GM19438 (cell line): Measurements from ENCODE around the gene FYTTD1.
A peak's percentile ranks its signal among the peaks of the same experiment; 100 is the strongest.

Experiments used
- ATAC-seq: cut with Tn5 transposase; IDR thresholded peaks from one replicate; pipeline ENCODE4 v1.9.1; 2021; ENCODE audit warnings: low read depth; ENCODE audit not compliant: unreplicated experiment

The FYTTD1 gene

DNA sequence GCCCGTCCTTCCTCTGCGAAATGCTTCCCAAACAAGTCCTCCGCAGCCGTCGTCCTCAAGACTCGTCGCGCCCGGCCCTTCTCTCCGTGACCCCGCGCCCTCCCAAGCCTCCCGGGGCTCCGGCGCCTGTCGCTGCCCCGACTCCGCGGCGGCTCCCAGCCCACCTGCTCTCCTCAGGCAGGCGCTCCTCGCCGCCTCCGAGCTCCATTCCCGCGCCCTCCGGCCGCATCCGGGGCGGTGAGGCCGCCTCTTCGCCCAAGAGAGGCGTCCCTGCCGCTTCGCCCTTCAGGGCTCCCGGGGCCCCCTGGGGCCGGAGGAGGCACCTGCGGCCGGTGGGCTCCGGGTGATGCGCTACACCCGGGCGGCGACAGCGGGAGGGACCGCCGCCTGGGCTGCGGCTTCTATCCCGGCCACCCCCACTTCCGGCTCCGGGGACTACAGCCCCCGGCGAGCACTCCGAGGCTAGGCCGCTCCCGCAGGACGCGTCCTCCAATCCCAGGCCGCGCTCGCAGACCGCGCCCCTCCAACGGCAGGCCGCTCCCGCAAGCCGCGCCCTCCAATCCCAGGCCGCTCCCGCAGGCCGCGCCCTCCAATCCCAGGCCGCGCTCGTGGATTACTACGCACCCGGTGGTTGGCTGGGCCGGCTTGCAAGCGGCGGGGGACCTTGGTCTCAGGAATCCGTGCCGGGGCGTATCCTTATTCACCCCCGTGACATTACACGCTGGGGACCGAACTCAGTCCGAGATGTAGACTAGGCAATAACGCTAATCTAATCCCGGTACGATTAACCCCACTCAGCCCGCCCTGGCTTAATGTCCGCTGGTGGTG, 13.0 kb upstream of the FYTTD1 start, which contains the start of gene RUBCN:
Gene RUBCN, minus strand, starts transcription at position 414 of the 828 bp plus-strand sequence. Its CDS starts 185 bp downstream, at position 229.
- peak; percentile 67 for ATAC-seq

DNA sequence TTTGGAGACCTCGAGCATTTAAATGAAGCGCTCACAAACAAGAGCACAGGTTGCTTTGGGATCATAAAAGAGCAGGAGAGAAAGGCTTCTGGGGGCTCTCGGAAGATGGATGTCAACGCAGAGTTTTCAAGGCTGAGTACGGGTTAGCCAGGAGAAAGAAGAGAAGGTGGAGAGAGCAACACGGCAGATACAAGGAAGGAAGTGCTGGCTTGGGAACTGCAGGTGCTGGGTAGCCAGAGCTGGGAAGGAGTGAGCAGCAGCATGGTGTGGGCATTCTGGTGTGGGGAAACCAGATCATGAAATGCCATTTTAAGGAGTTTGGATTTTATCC, 12.4 kb upstream of the FYTTD1 start:
- no peak for ATAC-seq

DNA sequence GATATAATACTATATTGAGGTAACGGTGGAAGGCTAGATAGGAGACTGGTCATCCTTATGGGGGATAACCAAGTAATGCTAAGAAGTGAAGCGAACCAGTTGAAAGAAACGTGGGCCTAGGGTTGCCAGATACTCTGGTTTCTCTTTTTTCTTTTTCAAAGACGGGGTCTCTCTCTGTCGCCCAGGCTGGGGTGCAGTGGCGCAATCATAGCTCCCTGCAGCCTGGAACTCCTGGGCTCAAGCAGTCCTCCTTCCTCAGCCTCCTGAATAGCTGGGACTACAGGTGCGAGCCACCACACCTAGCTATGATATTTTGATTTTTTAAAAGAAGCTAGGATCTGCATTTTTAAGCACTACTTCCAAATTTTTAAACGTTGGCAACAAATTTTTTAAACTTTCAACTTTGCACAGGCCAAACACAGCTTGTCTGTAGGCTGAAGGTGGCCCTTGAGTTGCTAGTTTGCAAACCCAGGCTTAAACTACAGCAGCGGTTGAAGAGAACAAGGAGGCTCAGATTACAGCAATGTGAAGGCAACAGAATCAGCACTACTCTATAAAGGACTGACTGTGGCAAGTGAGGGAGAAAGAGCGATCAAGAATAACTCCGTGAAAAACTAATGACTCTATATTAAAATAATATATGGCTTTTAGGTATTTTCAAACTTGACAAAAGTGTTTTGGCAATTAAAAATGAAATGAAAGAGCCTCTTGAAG, 11.8 kb upstream of the FYTTD1 start:
- no peak for ATAC-seq

DNA sequence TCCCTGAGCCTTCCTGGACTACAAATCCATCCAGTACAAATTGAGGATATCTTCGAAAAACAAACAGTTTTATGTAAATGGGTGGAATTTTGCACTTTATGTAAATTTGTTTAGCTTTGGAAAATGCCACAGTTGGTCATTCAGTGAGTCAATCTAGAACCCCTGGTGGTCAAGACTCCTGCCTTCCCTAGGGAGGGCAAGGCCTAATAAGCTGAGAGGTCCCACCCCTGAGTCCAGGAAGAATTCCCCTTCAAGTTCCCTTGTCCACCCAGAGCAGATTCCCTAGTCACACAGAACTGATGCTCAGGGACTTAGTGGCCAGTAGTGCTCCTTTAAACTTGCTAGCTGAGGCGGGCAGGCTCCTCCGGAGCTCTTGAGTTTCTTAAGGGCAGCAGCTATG, 6.9 kb upstream of the FYTTD1 start:
- ATAC-seq: no peak

DNA sequence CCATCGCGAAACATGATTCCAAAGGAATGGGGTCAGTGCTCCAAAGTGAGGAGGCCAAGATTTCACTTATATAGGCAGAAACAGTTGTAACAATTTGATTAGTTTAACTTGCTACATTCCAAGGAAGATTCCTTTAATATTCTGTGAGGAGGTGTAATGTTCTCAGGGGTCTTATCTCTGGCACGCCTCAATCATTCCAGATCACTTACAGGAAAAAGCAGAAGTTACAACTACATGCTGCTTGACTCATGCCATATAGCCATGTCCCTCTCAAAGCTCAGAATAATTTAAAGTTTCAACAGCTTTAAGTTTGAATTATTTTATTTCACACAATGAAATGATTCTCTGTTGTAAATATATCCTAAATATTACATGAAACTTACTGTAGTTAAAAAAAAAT, 3.5 kb upstream of the FYTTD1 start:
- ATAC-seq: no peak

DNA sequence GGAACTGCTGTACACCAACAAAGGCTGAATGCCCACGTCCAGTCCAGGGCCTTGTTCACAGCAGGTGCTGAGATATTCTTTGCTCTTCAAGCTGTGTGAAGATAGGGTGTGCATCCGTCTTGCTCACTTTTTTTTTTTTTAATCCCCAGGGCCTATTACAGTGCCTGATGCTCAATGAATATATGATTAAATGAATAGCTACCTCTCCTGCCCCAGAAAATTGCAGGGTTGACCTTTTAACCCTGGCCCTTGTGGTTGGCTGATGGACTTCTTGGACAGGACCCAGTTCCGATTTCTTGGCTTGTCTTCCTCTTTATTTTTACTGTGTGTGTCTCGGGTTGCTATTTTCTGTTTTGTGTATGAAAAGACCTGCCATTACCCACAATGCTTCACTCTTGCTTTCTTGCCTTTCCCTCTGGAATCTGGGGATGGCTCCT, 2.9 kb upstream of the FYTTD1 start:
- ATAC-seq: no peak

DNA sequence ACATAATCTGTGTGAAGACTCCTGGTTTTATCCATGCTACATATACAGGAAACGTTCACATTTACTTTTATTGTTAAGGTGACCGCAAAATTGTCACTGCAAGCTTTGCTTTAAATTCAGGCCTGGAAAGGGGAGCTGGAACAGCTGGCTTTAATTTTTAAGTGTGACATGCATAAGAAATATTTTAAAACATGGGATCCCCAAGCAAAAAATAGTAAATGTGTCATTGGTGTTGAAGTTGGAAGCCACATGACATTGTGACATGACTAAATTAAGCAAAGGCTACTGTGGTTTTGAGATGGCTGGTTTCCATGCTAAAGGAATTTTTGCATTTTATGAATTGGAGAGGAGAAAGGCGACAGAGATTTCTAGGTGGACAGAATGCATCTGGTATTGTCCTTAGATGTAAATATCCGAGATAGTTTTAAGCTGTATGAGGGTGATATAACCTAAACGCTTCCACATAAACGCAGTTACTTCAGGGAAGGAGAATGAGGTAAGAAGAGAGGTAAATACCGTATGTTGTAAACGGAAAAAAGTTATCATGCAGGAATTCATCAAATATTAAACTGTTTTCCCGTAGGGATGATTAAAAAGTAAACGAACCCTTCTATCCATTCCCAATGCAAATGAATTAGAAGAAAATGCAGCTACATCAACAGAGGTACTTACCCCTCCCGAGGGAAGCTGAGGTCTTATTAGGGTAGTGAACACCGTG, 927 bp upstream of the FYTTD1 start:
- no peak for ATAC-seq

DNA sequence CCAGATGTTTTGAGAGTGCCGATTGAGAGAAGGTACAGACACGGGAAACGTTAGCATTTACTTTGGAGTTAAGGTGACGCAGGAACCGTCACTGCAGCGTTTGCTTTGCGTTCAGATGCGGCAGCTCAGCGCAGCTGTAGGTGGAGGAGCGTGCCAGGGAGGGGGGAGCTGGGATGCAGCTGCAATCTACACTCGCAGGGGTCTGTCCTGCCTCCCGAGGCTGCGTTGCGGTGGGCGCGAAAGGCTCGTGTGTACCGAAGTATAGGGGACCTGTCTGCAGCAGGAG, 425 bp upstream of the FYTTD1 start:
- peak; percentile 19 for ATAC-seq

DNA sequence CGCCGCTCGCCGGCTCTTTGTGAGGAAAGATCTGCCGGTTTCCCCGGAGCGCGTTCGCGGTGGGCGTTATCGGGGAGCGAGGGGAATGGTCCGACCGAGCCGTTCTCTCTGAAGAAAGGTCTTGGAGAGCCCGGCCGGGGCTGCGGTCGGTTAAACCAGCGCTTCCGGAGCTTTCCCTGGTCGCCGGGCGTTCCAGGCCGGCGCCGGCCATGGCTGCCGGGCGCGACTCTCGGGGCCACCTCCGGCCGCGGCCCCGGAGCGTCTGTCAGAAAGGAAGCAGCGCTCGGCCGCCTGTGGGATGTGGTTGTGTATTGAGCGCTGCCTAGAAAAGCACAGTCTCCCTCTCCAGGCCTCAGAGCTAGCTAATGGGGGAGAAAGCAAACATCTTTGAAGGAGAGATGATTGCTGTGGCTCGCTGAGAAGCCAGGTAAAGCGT, 731 bp downstream of the FYTTD1 start:
- ATAC-seq: peak; percentile 48

DNA sequence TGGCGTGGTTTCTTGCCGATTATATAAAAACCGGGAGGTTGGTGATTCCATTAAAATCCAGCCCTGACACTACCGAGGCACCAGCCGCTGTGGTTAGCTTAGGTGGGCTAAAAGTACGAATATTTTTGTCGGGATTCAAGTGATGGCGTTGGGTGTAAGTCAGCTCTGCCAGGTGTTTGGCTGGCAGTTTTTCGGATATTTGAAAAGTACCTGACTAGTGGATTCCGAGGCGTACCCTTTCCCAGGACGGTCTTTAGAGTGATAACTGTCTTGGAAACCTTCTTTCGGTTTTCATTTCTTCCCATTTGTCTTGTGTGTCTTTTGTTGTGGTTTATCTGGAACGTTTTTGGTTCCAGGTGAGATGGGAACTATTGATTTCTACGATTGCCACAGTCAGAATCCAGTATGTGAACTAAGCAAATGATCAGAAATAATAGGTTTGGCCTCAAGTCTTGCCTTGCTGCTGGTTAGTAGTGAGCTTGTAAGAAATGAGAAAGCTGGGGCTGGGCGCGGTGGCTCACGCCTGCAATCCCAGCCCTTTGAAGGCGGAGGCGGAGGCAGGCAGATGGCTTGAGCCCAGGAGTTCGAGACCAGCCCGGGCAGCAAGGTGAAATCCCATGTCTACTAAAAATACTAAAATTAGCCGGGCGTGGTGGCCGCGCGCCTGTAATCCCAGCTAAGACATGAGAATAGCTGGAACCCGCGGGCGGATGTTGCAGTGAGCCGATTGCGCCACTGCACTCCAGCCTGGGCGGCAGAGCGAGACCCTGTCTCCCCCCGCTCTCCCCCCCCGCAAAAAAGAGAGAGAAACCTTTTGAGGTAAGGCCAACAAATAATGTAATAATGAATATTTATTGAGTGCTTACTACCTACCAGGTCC, 1.4 kb downstream of the FYTTD1 start:
- peak; percentile 3 for ATAC-seq

DNA sequence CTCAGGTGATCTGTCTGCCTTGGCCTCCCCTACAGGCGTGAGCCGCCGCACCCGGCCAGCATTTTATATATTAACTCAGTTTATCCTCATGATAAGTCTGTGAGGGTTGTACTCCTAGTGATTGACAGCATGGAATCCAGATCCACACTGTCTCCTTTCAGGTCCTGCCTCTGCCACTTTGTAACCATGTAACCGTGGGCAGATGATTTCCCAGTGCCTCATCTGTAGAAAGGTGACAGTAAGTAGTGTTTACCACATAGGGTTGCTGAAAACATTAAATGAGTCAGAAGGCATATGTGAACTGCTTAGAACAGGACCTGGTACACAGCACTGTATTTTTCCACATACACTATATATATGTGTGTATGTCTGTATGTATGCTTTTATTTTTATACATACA, 2.4 kb downstream of the FYTTD1 start:
- no peak for ATAC-seq

DNA sequence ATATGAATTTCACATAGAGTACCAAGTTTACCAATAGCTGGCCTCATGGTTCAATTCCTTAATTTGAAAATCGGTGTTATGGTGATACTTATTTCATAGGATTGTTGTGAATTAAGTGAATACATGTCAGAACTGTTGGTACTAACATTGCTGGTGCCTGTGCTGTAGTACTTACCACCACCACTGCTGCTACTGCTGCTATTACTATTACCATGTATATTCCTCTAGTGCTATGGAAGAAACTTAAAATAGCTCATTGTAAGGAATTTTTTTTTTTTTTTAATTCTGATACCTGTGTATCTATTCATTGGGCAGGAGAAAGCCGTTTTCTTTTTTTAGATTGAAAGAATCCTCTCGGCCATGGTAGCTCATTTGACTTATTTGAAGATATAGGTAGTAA, 3.6 kb downstream of the FYTTD1 start:
- ATAC-seq: no peak

DNA sequence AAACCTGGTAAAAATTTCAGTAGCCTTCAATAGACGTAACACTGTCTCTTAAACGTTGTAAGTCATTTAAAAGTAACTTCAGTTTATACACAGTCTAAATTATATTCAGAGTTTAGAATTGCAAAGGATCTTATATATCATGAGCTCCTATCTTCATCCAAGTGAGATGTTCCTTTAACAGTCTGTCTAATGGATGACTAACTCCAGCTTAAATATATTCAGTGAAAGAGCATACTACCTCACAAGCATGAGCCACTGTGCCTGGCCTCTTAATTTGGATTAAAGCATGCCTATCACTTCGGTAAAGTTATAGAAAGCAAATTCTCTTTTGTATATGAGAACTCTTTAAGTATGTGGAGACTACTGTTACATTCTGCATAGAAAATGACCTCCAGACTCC, 7.0 kb downstream of the FYTTD1 start:
- no peak for ATAC-seq

DNA sequence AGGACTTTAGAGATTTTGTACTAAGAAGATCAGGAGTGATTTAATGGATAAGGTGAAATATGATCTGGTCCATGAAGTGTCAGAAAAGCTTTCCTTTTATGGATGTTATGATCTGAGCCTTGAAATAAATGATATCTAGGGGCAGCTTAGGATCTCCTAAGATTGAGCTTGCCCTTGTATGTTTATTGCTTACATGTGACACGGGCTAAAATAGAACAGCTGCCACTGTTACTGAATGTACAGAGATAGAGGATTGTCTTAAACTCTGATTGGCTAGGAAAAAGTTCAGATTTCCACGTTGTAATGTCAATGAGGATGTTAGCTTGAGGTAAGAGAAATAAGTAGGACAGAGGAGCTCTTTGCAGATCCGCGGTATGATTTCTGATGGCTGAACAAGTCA, 8.8 kb downstream of the FYTTD1 start:
- no peak for ATAC-seq

DNA sequence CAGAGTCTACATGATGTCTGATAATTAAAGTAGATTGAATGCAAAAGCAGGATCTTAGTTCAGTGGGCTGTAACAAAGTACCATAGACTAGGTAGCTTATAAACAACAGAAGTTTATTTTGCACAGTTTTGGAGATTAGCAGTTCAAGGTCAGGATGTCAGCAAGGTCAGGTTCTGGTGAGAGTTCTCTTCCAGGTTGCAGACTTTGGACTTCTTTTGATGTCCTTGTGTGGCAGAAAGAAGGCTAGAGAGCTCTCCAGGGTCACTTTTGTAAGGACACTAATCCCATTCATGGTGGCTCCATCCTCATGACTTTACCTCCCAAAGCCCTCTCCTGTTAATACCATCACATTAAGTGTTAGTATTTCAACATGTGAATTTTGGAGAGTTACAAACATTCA, 12.1 kb downstream of the FYTTD1 start:
- no peak for ATAC-seq

DNA sequence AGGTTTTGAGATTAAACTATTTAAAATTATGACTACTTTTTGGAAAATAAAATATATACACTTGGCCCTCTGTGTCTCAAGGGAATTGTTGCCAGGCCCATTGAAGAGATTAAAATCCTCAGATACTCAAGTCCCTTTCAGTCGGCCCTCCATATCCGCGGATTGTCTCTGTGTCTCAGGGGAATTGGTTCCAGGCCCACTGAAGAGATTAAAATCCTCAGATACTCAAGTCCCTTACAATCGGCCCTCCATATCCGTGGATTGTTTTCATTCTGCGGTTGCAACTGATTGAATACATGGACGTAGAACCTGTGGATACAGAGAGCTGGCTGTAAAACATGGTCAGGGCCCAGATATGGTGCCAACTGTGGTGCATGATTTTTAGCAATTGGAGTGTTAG, 25.6 kb downstream of the FYTTD1 start:
- ATAC-seq: no peak

DNA sequence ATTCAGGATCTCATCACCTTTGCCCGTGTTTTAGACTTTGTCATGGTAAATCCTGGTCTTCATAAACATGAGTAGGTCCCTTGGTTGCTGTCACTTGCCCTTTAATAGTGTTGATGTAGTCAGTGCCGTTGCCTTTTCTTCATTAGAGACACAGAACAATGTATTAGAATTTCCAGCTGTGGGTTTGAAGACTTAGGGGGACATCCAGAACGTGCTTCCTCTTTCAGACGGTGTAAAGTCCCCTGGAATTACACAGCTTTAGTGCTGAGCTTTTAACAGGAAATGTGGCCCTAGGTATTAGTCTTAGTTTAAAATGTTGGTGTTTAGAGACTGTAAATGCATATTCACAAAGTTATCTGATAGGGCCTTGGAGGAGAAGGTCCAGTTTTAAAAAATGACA, 32.5 kb downstream of the FYTTD1 start:
- ATAC-seq: no peak

DNA sequence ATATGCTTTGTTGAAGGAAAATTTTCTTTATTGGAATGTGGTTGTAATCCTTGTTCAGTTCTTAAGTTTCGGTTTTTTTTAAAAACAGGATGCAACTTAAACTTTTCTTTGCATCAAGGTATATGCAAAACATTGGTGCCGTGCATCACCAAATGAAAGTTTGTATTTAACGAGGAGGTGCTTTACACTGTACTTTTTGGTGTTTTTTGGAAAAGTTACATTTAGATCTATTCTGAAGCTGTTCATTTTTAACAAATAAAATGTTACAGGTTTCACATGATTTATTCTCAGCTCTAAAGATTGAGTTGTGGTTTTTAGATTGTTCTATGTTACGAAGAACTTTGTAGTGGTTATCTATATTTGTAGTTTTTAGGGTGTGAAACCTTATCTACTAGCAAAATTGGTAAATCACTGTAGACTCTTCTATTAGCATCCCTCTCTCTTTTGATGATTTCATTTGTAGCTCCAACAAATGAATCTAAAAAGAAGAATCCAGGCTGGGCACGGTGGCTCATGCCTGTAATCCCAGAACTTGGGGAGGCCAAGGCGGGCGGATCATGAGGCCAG, 34.4 kb downstream of the FYTTD1 start:
- ATAC-seq: no peak

DNA sequence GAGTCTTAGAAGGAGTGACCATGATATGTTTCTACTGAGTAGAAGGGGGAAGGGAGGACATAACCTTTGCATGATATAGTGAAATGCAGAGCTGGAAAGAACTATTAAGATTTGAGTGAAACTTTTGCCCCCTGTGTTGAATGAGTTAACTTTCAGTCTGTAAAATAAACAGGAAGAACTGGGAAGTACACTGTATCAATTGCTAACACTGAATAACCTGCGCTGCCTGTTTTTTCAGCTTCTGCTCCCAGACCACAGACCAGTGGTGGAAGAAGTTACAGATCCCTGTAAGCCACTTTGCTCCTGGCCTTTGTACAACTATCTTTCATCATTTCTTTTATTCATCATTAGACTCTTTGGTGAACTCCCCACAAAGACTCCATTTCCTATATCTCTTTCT, 37.7 kb downstream of the FYTTD1 start:
- ATAC-seq: no peak

DNA sequence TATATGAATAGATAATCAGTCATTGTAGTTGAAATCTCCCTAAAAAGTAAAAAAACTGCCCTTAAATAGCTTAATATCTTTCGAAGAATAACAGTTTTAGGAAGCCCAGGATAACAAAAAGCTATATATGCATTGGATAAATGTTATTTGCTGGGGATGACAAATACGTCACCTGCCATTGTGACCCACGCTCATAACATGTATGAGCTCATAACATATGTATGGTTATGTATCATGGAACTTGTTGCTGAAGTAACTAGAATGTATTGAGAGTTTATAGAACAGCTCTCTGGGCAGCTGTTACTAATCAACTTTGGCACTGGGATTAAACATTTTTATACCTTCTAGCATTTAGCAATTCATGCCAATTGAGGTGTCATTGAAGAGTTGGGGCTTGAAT, 39.6 kb downstream of the FYTTD1 start:
- ATAC-seq: no peak
